GM12873 (cell line): ENCODE data around the gene TSHZ2.

Experiments used
- TF ChIP-seq, protein P1 (sequence below): IDR thresholded peaks from 2 replicates; pipeline ENCODE4 v1.5.1; 2012; ENCODE audit warnings: low read depth, mild to moderate bottlenecking, moderate library complexity, low read length, control low read depth; ENCODE audit not compliant: insufficient read depth; ENCODE audit errors: missing control alignments

Gene TSHZ2

DNA sequence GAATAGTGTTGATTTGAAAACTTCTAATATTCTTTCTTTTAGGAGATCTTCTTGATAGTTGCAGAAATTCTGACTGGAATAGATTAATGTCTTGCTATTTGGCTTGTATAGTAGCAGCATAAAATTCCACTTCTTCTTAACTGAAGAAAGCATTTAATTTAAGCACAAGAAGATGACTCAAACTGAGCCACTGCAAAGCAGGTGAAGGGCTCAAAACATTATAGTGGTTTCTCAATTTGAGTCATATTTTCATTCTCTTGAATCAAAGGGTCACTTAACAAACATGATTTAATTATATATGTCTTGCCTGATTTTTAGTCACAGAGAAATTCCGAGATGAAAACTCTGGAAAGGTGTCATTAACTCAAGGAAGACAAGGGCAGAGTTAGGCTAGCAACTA is 382.2 kb downstream of the TSHZ2 start:
- TF ChIP-seq, protein P1, sequence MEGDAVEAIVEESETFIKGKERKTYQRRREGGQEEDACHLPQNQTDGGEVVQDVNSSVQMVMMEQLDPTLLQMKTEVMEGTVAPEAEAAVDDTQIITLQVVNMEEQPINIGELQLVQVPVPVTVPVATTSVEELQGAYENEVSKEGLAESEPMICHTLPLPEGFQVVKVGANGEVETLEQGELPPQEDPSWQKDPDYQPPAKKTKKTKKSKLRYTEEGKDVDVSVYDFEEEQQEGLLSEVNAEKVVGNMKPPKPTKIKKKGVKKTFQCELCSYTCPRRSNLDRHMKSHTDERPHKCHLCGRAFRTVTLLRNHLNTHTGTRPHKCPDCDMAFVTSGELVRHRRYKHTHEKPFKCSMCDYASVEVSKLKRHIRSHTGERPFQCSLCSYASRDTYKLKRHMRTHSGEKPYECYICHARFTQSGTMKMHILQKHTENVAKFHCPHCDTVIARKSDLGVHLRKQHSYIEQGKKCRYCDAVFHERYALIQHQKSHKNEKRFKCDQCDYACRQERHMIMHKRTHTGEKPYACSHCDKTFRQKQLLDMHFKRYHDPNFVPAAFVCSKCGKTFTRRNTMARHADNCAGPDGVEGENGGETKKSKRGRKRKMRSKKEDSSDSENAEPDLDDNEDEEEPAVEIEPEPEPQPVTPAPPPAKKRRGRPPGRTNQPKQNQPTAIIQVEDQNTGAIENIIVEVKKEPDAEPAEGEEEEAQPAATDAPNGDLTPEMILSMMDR = no peak

- TF ChIP-seq, protein P1 = no peak
Measured at GRCh38 chr20:53355790-53356189, 383.6 kb downstream of the TSHZ2 start.

DNA sequence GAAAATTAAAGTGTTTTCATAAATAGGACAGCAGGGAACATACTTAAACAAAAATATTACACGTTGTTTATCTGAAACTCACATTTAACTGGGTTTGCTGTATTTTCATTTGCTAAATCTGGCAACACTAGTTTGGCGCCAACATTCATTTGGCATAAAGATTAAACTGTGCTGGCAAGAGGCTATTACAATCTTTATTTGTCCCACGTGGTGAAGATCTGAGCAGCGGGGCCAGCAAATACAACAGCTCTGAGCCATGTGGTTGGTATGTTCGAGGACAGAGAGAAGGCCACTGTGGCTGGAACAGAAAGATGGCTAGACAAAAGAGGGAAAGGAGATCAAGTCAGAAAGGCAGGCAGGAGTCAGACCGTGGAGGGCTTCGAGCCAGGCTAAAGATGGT is 387.3 kb downstream of the TSHZ2 start:
- TF ChIP-seq, protein P1 = no peak

GRCh38 chr20:53360852-53361251 is 388.7 kb downstream of the TSHZ2 start:
- TF ChIP-seq, protein P1 = no peak

DNA sequence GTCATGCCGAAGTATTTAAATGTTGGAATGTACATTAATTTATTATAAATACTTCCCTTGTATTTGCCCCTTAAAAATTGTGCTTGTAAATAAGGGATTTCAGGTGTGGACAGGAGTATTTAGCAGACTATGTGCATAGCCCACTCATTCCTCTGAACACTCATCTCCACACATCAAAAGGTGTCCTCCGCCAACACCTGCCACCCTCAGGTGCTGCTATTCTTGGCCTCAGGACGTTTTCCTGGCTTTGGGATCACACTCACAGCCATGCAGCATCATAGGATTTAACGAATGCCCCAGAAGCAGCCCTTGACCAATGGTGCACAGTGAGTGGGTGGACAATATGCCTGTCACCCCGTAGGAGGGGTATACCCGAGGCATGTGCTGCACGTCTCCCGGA is 390.6 kb downstream of the TSHZ2 start:
- TF ChIP-seq, protein P1 = no peak

DNA sequence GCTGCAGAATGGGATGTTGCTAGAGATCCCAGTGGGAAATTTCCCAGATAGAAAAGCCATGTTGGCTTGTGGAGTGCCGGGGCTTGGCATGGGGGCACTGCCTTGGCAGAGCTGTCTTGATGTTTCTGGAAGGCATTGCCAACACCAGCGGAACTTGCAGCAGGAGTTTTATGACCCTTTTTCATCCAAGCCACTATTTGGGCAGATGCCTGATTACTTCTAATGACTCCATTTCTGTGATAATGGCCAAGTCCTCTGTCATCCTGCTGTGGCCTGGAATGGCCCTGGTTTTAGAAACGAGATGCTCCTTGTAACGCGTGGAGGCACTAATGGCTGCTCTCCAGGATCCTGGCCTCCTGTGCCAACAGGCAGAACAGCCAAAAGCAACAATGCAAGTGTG is 392.5 kb downstream of the TSHZ2 start:
- TF ChIP-seq, protein P1 = no peak

DNA sequence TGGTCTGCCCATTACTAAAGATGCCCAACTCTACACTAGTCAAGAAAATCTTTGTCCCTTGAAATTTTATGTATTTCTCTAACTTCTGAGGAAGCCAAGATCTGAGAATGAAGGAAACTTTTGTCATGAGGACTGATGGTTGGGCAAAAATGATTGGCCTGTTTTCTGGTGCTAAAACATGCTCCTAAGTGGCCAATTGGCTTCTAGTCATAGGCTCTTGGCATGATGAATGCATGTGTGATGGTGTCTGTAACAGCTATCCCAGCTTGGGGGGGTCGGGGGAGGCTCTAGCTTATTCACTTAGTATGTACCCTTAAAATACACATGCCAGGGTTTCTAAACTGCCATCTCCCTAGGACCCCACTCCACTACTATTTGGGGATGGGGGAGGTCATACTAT is 392.9 kb downstream of the TSHZ2 start:
- TF ChIP-seq, protein P1 = no peak
